Kidney capillary endothelial cell (primary cell): Measurements from ENCODE around the gene SPAG5.

ENCODE experiments used
- DNase-seq: peaks from one replicate; pipeline ENCODE4 v3.0.0-alpha.2; 2018; ENCODE audit warnings: low spot score

The SPAG5 gene

GRCh38 chr17:28598799-28599310, at the start of gene SPAG5:
TSS of gene SPAG5 (minus strand) at chr17:28599025. CDS start at chr17:28598946, 79 bp downstream.
- DNase-seq: peak; percentile 88

- peak; percentile 4 for DNase-seq
These were observed 47.4 kb upstream of the SPAG5 start for GRCh38 chr17:28646039-28646754.

GRCh38 chr17:28645576-28645939, 46.7 kb upstream of the SPAG5 start:
- peak; percentile 2 for DNase-seq

- peak; percentile 89 for DNase-seq
These were observed 46.2 kb upstream of the SPAG5 start, which contains the start of gene BLTP2 for GRCh38 chr17:28644787-28645575. TSS of gene BLTP2 (minus strand) at chr17:28645158. CDS start at chr17:28645056, 102 bp downstream.

GRCh38 chr17:28643983-28644786, 45.4 kb upstream of the SPAG5 start:
- DNase-seq: peak; percentile 58

GRCh38 chr17:28641579-28641978, 42.8 kb upstream of the SPAG5 start:
- no peak for DNase-seq

- DNase-seq: no peak
These were observed 36.7 kb upstream of the SPAG5 start for GRCh38 chr17:28635506-28635905.

- no peak for DNase-seq
These were observed 35.5 kb upstream of the SPAG5 start for GRCh38 chr17:28634206-28634865.

GRCh38 chr17:28626818-28627217, 28.0 kb upstream of the SPAG5 start:
- no peak for DNase-seq

GRCh38 chr17:28624148-28624547, 25.3 kb upstream of the SPAG5 start:
- DNase-seq: no peak

- no peak for DNase-seq
These were observed 24.9 kb upstream of the SPAG5 start for GRCh38 chr17:28623696-28624095.

GRCh38 chr17:28622186-28622585, 23.4 kb upstream of the SPAG5 start:
- DNase-seq: no peak

- DNase-seq: no peak
These were observed 21.2 kb upstream of the SPAG5 start for GRCh38 chr17:28620010-28620409.

- DNase-seq: no peak
These were observed 19.6 kb upstream of the SPAG5 start for GRCh38 chr17:28618464-28618863.

GRCh38 chr17:28616281-28616680, 17.5 kb upstream of the SPAG5 start:
- DNase-seq: no peak

- no peak for DNase-seq
These were observed 16.6 kb upstream of the SPAG5 start for GRCh38 chr17:28615260-28615940.

GRCh38 chr17:28613931-28614381, 15.1 kb upstream of the SPAG5 start, which contains the start of gene RSKR:
TSS of gene RSKR (minus strand) at chr17:28614185. CDS start at chr17:28614161, 24 bp downstream.
- DNase-seq: no peak

GRCh38 chr17:28612936-28613872, 14.4 kb upstream of the SPAG5 start:
- DNase-seq: peak; percentile 21

- no peak for DNase-seq
These were observed 13.7 kb upstream of the SPAG5 start for GRCh38 chr17:28612531-28612930.

GRCh38 chr17:28610376-28610775, 11.6 kb upstream of the SPAG5 start:
- no peak for DNase-seq
